DND-41 (cell line): ENCODE results near the gene AREL1.

Source experiments
- EZH2 ChIP-seq: IDR thresholded peaks from 3 replicates; pipeline ENCODE4 v1.6.1; 2012; ENCODE audit warnings: borderline replicate concordance, low read depth, mild to moderate bottlenecking, moderate library complexity, low read length, inconsistent platforms; ENCODE audit not compliant: severe bottlenecking
- TF ChIP-seq, protein P1 (sequence below): IDR thresholded peaks from 2 replicates; pipeline ENCODE4 v1.5.1; 2012; ENCODE audit warnings: borderline replicate concordance, low read length, moderate library complexity, mild to moderate bottlenecking; ENCODE audit not compliant: poor library complexity, severe bottlenecking; ENCODE audit errors: extremely low read depth

DNA sequence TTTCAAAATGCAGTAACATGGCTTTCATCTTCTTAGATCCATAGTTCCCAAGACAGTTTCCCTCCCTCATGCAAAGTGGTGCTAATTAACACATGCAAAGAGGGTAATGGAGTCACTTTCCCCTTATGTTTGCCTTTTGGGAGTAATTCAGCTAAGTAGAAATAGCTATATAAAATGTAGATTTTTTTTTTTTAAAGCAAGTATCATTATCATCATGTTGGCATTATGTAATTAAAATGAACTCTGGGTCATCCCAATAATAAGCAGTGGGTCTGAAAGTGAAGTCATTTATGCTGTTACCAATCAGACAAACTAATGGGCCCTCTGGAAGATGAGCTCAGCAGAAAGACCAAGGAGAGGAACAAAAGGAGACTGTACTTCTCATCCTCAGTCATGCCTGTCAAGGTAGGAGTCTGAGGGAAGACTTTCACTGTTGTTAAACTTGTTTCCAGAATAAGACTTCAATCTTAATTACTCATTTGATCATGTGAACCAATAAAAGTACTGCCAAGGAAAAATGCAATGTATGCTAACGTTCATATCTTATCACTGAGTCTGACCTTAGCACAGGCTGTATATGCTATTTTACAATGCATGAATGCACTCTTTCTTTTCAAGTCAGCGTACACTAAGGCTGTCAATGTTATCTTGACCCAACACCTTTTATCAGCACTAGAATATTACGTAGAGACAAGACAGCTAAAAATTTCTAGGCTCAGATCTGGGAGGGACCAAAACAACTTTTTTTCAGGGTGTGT, 26.8 kb downstream of the AREL1 start:
- TF ChIP-seq, protein P1, sequence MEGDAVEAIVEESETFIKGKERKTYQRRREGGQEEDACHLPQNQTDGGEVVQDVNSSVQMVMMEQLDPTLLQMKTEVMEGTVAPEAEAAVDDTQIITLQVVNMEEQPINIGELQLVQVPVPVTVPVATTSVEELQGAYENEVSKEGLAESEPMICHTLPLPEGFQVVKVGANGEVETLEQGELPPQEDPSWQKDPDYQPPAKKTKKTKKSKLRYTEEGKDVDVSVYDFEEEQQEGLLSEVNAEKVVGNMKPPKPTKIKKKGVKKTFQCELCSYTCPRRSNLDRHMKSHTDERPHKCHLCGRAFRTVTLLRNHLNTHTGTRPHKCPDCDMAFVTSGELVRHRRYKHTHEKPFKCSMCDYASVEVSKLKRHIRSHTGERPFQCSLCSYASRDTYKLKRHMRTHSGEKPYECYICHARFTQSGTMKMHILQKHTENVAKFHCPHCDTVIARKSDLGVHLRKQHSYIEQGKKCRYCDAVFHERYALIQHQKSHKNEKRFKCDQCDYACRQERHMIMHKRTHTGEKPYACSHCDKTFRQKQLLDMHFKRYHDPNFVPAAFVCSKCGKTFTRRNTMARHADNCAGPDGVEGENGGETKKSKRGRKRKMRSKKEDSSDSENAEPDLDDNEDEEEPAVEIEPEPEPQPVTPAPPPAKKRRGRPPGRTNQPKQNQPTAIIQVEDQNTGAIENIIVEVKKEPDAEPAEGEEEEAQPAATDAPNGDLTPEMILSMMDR = no peak
- no peak for TF ChIP-seq EZH2
